ENCODE results near the gene CFAP97D2.
A peak's percentile ranks its signal among the peaks of the same experiment; 100 is the strongest.
"Not testable (repeated sequence)": the region's sequence is repeated elsewhere in the genome, so short reads cannot be mapped to it uniquely, and the experiment has no call there.

The CFAP97D2 gene

DNA sequence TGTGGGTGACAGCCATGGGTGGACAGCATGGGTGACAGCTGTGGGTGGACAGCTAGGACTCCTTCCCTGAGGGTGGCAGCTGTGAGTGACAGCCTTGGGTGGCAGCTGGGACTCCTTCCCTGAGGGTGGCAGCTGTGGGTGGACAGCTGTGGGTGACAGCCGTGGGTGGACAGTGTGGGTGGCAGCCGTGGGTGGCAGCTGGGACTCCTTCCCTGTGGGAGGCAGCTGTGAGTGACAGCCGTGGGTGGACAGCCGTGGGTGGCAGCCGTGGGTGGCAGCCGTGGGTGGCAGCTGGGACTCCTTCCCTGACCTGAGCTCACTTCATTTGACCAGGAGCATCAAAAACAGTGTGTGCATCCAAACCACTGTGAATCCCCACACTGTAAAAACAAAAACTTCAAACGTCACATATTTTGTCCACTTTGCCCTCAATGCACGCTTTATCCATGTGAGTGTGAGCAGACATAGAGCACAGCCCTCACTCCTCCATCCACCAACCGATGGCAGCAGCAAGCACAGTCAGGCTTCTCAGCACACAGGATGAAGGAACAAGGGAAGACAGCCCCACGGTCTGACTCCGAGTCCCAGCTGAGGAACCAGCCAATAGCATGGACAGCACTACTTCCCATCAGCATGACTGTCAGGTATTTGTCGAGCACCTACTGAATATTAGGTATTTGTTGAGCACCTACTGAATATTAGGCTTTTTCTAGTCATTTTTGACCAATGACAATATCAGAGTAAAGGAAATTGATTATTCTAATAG is 1.6 kb upstream of the CFAP97D2 start:
- Mint-ChIP-seq H3K36me3 (ENCODE audit: low read depth) (no peaks in the 10 kb centered on the region), H3K4me1 (ENCODE audit: low read depth) (peaks cover 23% of the 10 kb centered on the region), H3K27me3 (peaks cover 21% of the 10 kb centered on the region), H3K4me3 (no peak overlapping the region), H3K9me3 (peaks cover 27% of the 10 kb centered on the region), H3K27ac (no peak overlapping the region)
- intact Hi-C loops (cut with micrococcal nuclease): no loop called here

DNA sequence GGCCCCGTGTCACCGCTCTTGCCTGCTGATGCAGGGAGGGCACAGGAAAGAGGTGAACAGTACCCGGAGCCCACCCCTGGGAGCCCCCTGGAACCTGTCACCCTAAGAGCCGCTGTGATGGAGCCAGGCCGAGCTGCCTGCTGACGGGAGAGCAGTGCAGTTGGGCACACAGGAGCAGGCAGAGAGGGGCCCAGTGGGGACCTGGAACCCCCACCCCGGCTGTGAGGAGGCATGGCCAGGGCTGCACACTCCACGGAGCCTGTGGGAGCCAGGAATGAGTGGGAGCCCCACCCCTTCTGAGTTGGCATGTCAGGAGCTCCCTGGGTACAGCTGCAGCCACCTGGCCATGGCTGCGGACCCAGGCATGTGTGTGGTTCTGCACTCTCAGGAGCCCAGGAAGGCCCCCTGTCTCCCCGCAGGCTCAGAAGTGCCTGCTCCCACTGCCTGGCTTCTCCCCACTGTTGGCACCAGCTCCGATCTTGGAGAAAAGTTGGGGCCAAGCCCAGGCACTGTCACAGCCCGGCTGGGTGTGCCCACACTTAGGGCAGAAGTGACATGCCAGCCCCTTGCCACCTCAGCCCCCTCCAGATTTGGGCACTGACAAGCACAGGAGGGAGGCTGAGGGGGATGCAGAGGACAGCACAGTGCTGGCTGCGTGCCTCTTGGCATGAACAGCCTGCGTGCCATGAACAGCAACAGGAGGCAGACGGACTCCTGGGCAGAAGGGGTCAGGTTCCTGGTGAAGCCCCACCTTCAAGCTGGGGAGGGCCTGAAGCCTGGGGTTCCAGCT is 6.3 kb downstream of the CFAP97D2 start:
- Mint-ChIP-seq H3K9me3 (peaks cover 28% of the 10 kb centered on the region), H3K4me3 (no peak overlapping the region), H3K36me3 (ENCODE audit: low read depth) (no peaks in the 10 kb centered on the region), H3K4me1 (ENCODE audit: low read depth) (peaks cover 10% of the 10 kb centered on the region), H3K27me3 (peaks cover 14% of the 10 kb centered on the region), H3K27ac (no peak overlapping the region)
- intact Hi-C loops (cut with micrococcal nuclease): no loop called here

DNA sequence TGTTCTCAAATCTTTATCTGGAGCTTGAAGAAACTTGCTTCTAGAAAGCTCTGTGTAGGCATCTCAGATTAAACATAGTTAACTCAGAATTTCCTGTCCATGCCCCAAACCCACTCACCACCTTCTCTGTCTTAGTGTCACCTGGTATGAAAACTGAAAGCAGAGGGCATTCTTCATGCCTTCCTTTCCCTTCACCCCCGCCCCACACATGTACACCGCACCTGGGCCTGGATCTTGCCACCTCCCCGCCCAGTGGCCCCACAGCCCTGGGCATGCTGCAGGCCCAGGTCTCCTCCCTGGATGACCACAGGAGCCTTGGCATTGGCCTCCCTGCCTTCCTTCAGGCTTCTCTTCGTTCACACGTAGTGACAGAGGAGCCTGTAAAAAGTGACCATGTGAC is 15.8 kb downstream of the CFAP97D2 start:
- H3K27me3 Mint-ChIP-seq: peaks cover 32% of the 10 kb centered on the region
- H3K9me3 Mint-ChIP-seq: peaks cover 9% of the 10 kb centered on the region
- H3K27ac Mint-ChIP-seq: no peak overlapping the region
- no peaks in the 10 kb centered on the region for H3K36me3 Mint-ChIP-seq (ENCODE audit: low read depth)
- no peaks in the 10 kb centered on the region for H3K4me1 Mint-ChIP-seq (ENCODE audit: low read depth)
- intact Hi-C loops (cut with micrococcal nuclease): no loop called here
- no peak overlapping the region for H3K4me3 Mint-ChIP-seq

DNA sequence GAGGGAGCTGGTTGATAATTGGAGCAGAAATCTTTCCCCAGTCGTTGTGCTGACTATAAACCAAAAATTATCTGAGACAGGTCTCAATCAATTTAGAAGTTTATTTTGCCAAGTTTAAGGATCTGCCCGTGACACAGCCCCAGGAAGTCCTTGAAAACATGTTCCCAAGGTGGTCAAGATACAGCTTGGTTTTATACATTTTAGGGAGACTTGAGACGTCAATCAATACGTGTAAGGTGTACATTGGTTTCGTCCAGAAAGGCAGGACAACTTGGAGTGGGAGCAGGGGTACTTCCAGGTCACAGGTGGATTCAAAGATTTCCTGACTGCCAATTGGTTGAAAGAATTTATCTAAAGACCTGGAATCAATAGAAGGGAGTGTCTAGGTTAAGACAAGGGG is 17.6 kb downstream of the CFAP97D2 start:
- Mint-ChIP-seq H3K4me3 (no peak overlapping the region), H3K27me3 (peaks cover 45% of the 10 kb centered on the region), H3K4me1 (ENCODE audit: low read depth) (no peaks in the 10 kb centered on the region), H3K27ac (no peak overlapping the region), H3K9me3 (no peaks in the 10 kb centered on the region), H3K36me3 (ENCODE audit: low read depth) (no peaks in the 10 kb centered on the region)
- intact Hi-C loops (cut with micrococcal nuclease): no loop called here

DNA sequence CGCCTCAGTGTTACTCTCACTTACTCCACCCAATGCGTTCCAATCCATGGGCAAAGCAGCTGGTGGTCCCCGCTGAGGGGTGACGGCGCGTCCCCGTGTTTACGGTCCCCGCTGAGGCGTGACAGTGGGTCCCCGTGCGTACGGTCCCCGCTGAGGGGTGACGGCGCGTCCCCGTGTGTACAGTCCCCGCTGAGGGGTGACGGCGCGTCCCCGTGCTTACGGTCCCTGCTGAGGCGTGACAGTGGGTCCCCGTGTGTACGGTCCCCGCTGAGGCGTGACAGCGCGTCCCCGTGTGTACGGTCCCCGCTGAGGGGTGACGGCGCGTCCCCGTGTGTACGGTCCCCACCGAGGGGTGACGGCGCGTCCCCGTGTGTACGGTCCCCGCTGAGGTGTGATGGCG is 19.5 kb downstream of the CFAP97D2 start:
- no peak overlapping the region for H3K4me3 Mint-ChIP-seq
- H3K9me3 Mint-ChIP-seq: no peaks in the 10 kb centered on the region
- no peak overlapping the region for H3K27ac Mint-ChIP-seq
- peaks cover 55% of the 10 kb centered on the region for H3K27me3 Mint-ChIP-seq
- intact Hi-C loops (cut with micrococcal nuclease): no loop called here
- H3K36me3 Mint-ChIP-seq (ENCODE audit: low read depth): no peaks in the 10 kb centered on the region
- no peaks in the 10 kb centered on the region for H3K4me1 Mint-ChIP-seq (ENCODE audit: low read depth)

DNA sequence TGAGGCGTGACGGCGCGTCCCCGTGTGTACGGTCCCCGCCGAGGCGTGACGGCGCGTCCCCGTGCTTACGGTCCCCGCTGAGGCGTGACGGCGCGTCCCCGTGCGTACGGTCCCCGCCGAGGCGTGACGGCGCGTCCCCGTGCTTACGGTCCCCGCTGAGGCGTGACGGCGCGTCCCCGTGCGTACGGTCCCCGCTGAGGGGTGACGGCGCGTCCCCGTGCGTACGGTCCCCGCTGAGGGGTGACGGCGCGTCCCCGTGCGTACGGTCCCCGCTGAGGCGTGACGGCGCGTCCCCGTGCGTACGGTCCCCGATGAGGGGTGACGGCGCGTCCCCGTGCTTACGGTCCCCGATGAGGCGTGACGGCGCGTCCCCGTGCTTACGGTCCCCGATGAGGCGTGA is 20.5 kb downstream of the CFAP97D2 start:
- H3K4me3 Mint-ChIP-seq; H3K36me3 Mint-ChIP-seq (ENCODE audit: low read depth); intact Hi-C loops (cut with micrococcal nuclease); H3K4me1 Mint-ChIP-seq (ENCODE audit: low read depth); H3K27ac Mint-ChIP-seq; H3K9me3 Mint-ChIP-seq: not testable (repeated sequence)
- peaks cover 58% of the 10 kb centered on the region for H3K27me3 Mint-ChIP-seq

DNA sequence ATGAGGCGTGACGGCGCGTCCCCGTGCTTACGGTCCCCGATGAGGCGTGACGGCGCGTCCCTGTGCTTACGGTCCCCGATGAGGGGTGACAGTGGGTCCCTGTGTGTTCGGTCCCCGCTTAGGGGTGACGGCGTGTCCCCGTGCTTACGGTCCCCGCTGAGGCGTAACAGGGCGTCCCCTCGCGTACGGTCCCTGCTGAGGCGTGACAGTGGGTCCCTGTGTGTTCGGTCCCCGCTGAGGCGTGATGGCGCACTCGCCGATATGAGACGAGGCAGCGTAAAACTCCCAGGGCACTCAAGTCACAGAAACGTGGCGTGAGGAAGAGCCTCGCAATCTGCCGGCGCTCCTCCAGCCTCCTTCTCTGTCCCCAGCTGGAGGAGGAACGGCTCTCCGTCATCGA is 20.9 kb downstream of the CFAP97D2 start:
- no peaks in the 10 kb centered on the region for H3K9me3 Mint-ChIP-seq
- intact Hi-C loops (cut with micrococcal nuclease): no loop called here
- no peak overlapping the region for H3K27ac Mint-ChIP-seq
- H3K4me1 Mint-ChIP-seq (ENCODE audit: low read depth): no peaks in the 10 kb centered on the region
- H3K27me3 Mint-ChIP-seq: peaks cover 57% of the 10 kb centered on the region
- H3K4me3 Mint-ChIP-seq: no peak overlapping the region
- no peaks in the 10 kb centered on the region for H3K36me3 Mint-ChIP-seq (ENCODE audit: low read depth)

DNA sequence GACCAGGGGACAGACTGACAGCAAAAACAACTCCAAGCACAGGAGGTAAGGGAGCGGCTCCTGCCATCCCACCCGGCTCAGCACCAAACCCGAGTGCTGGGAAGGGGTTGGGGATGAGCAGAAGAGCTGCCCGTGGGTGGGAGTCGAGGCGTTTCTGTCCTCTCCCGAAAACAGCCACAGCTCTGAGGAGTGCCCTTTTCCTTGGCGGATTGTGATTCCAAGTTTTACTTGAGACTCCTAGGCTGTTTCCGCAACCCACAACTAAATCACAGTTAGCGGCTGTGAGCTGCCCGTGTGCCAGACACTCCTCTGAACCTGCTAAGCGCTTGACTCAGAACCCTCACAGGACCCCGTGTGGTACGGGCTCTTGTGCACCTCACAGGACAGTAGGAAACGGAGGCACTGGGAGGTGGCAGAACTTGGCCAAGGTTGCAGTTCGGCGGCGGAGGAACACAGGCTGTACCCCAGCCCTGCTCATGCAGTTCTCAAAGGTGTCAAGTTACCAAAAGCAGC is 21.4 kb downstream of the CFAP97D2 start:
- no peaks in the 10 kb centered on the region for H3K4me1 Mint-ChIP-seq (ENCODE audit: low read depth)

DNA sequence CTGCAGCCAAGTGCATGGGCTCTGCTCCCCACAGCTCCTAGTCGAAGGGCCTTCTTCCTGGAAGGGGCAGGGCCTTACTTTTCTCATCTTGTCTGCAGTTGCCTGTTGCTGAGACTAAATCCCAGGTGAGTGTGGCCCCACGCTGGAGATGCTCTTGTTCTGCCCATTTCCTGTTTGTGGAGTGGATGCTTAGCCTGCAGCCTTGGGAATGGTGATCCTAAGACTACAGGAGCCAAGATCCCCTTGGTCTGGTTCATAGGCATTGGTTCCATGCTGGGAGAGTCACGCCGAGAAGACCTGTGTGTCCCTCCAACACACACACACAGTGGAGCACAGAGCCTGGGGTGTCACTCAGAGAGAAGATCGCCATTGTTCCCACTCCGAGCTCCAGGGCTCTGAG is 23.5 kb downstream of the CFAP97D2 start:
- no peaks in the 10 kb centered on the region for H3K9me3 Mint-ChIP-seq
- peaks cover 43% of the 10 kb centered on the region for H3K27me3 Mint-ChIP-seq
- no peaks in the 10 kb centered on the region for H3K36me3 Mint-ChIP-seq (ENCODE audit: low read depth)
- no peak overlapping the region for H3K4me3 Mint-ChIP-seq
- H3K27ac Mint-ChIP-seq: no peak overlapping the region
- intact Hi-C loops (cut with micrococcal nuclease): no loop called here
- no peaks in the 10 kb centered on the region for H3K4me1 Mint-ChIP-seq (ENCODE audit: low read depth)

More for the DNA sequence above, 21.4 kb downstream of the CFAP97D2 start:
- Mint-ChIP-seq H3K4me3 (no peak overlapping the region), H3K9me3 (no peaks in the 10 kb centered on the region), H3K36me3 (ENCODE audit: low read depth) (no peaks in the 10 kb centered on the region), H3K27me3 (peaks cover 54% of the 10 kb centered on the region), H3K27ac (no peak overlapping the region)
- intact Hi-C loops (cut with micrococcal nuclease): no loop called here

DNA sequence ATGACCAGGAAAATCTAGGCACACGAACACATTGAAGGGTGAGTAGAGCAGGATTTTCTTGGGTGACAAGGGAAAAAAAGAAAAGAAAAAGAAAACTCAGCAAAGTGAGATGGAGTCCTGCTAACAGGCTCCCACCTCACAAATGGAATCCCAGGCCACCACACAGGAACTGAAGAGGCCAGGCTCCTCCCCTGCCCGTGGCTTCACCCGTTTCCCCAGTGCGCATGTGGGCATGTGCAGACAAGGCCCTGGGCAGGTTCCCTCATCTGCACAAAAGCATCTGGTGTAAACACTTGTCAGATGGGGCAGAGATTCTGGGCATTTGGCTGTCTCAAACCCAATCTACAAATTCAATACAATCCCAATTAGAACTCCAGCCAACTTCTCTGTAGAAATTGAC is 24.5 kb downstream of the CFAP97D2 start:
- Mint-ChIP-seq H3K36me3 (ENCODE audit: low read depth) (no peaks in the 10 kb centered on the region), H3K9me3 (no peaks in the 10 kb centered on the region), H3K27ac (no peak overlapping the region), H3K27me3 (peaks cover 38% of the 10 kb centered on the region), H3K4me1 (ENCODE audit: low read depth) (no peaks in the 10 kb centered on the region), H3K4me3 (no peak overlapping the region)
- intact Hi-C loops (cut with micrococcal nuclease): no loop called here

DNA sequence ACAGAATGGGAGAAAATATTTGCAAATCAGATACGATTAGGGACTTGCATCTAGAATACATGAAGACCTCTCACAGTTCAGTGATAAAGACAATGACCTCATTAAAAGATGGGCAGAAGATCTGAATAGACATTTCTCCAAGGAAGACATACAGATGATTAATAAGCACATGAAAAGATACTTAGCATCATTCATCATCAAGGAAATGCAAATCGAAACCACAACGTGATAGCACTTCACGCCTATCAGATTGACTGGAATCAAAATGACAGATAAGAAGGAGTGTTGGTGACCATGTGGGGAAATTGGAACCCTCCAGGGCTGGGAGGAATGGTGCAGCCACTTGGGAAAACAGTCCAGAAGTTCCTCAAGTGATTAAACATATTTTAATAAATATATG is 25.8 kb downstream of the CFAP97D2 start:
- peaks cover 37% of the 10 kb centered on the region for H3K27me3 Mint-ChIP-seq
- H3K36me3 Mint-ChIP-seq (ENCODE audit: low read depth): no peaks in the 10 kb centered on the region
- H3K4me3 Mint-ChIP-seq: no peak overlapping the region
- no peak overlapping the region for H3K27ac Mint-ChIP-seq
- intact Hi-C loops (cut with micrococcal nuclease): no loop called here
- no peaks in the 10 kb centered on the region for H3K4me1 Mint-ChIP-seq (ENCODE audit: low read depth)
- H3K9me3 Mint-ChIP-seq: no peaks in the 10 kb centered on the region

DNA sequence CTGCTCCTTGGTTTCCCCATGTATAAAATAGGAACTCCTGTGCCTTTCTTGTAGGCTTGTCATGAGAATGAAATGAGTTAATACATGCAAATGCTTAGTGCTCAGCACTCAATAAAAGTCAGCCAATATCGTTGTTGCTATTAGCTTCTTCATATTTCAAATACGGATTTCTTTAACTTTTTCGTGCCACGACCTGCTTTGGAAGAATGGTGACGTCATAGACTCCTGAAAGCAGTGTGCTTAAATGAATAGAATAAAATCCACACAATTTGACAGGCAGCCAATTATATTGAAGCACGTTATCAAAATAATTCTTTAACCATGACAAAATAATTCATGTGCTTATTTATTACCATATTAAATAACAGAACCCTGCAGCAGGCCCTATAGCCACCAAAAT is 29.1 kb downstream of the CFAP97D2 start:
- Mint-ChIP-seq H3K27me3 (peaks cover 25% of the 10 kb centered on the region), H3K4me1 (ENCODE audit: low read depth) (peaks cover 11% of the 10 kb centered on the region), H3K27ac (no peak overlapping the region), H3K36me3 (ENCODE audit: low read depth) (no peaks in the 10 kb centered on the region), H3K4me3 (no peak overlapping the region), H3K9me3 (no peaks in the 10 kb centered on the region)
- intact Hi-C loops (cut with micrococcal nuclease): no loop called here

DNA sequence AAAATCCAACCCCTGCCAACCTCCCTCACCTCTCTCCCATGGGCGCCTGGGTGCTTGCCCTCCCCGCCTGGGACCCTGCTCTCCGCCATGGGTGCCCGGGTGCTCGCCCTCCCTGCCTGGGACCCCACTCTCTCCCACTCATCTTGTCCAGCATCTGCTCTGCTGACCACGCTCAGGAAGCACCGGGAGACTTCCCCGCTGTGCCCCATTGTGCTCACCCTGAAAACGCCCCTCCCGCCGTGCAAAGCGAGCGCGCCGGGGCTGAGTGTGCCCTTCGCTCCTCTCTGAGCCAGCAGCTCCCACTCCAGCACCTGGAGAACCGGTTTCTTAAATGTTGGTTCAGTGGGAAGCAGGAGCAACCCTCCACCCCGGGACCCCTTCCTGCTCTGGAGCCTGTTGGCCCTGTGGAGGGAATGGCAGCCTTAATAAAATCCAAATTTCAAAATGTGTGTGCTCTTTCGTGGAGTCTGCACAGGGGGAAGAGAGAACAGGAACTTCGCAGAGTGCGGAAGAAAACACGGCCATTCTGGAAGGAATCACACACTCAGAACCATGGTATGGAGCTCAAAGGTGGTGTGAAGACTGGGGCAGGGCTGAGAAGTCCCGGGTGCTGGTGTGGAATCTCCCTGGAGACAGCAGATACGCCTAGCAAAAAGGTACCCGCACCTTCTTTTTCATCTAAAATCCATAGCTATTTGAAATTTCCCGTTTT is 32.5 kb downstream of the CFAP97D2 start:
- peaks cover 28% of the 10 kb centered on the region for H3K27me3 Mint-ChIP-seq
- peak overlapping the region; percentile 53 for H3K27ac Mint-ChIP-seq
- H3K4me1 Mint-ChIP-seq (ENCODE audit: low read depth): peaks cover 11% of the 10 kb centered on the region
- intact Hi-C loops (cut with micrococcal nuclease): no loop called here
- no peaks in the 10 kb centered on the region for H3K36me3 Mint-ChIP-seq (ENCODE audit: low read depth)
- H3K9me3 Mint-ChIP-seq: no peaks in the 10 kb centered on the region
- peak overlapping the region; percentile 24 for H3K4me3 Mint-ChIP-seq

DNA sequence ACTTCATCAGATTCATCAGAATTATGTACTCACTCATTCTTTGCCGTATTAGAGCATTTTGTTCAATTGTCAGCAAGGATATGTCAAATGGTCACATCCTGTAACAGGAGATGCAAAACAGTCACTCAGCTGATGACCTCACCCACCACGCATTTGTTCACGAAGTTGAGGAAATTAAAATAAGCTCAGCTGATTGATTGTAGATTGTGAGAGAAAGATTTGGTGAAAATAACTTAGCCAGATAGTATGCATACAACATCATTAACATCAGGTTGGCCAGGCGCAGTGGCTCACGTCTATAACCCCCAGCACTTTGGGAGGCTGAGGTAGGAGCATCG is 33.1 kb downstream of the CFAP97D2 start:
- Mint-ChIP-seq H3K27me3 (peaks cover 28% of the 10 kb centered on the region), H3K27ac (no peak overlapping the region), H3K9me3 (no peaks in the 10 kb centered on the region), H3K4me1 (ENCODE audit: low read depth) (peaks cover 11% of the 10 kb centered on the region), H3K4me3 (no peak overlapping the region), H3K36me3 (ENCODE audit: low read depth) (no peaks in the 10 kb centered on the region)
- intact Hi-C loops (cut with micrococcal nuclease): no loop called here
